Heart right ventricle (tissue), 16 donors: Measurements from ENCODE around the gene TBX1. TPM values are rescaled to one million over a fixed set of nuclear protein-coding genes. Genes with fewer than 3 reads are reported as not detected.

Experiments
- ATAC-seq, 8 donors: fragments of 200-7000 bp; cut with Tn5 transposase; one replicate each; pipeline ENCODE4 v1.9.1; 2020; ENCODE audit warnings: mild to moderate bottlenecking in 8 of 8, moderate library complexity in 8 of 8, moderate number of reproducible peaks in 1 of 8
- DNase-seq, 2 donors: peaks; one replicate each; pipeline ENCODE4 v3.0.0-alpha.2; 2020
- H3K27ac ChIP-seq, 10 donors: fragments of 200-600 bp; sonication (generic) in 2 of 10; one replicate each; pipeline versions ENCODE4 v1.5.0 to v1.8.0; 2020 to 2022; ENCODE audit warnings: mild to moderate bottlenecking in 3 of 10
- H3K27me3 ChIP-seq, 7 donors: fragments of 200-600 bp; one replicate each; pipeline ENCODE4 v1.8.0; 2021 to 2022; ENCODE audit warnings: mild to moderate bottlenecking in 2 of 7
- H3K36me3 ChIP-seq, 9 donors: fragments of 200-600 bp; sonication (generic) in 1 of 9; one replicate each; pipeline versions ENCODE4 v1.5.0 to v1.8.0; 2020 to 2022; ENCODE audit warnings: mild to moderate bottlenecking in 2 of 9
- H3K4me1 ChIP-seq, 9 donors: fragments of 200-600 bp; sonication (generic) in 1 of 9; one replicate each; pipeline versions ENCODE4 v1.5.0 to v1.8.0; 2020 to 2022; ENCODE audit warnings: mild to moderate bottlenecking in 4 of 9
- H3K4me3 ChIP-seq, 10 donors: fragments of 200-600 bp; sonication (generic) in 2 of 10; one replicate each; pipeline versions ENCODE4 v1.5.0 to v1.8.0; 2020 to 2022; ENCODE audit warnings: mild to moderate bottlenecking in 7 of 10, moderate library complexity in 2 of 10
- H3K9me3 ChIP-seq, 11 donors: fragments of 200-600 bp in 10 of 11; sonication (generic) in 2 of 11; one replicate each; pipeline versions ENCODE4 v1.5.0 to v1.8.0; 2013 to 2022; ENCODE audit warnings: mild to moderate bottlenecking in 2 of 11, control low read depth in 1 of 11, moderate library complexity in 1 of 11
- WGBS, 2 donors: extraction: QIAGEN DNeasy Blood & Tissue Kit; methylation state at CpG; one replicate each; pipeline ENCODE4 v1.1.7; 2013; ENCODE audit warnings: inconsistent platforms in 1 of 2; 5-methylcytosine and 5-hydroxymethylcytosine counted together
- intact Hi-C, 10 donors: fragments of 100-400 bp; cut with DNase I; formaldehyde crosslinking; loops; one replicate each; pipeline versions ENCODE4 v1.11.1 to v1.14.2; 2022
- polyA plus RNA-seq, 2 donors: library from polyadenylated mRNA; stranded (reverse); fragments of 200-250 nt; gene quantifications; one replicate each; pipeline ENCODE4 v1.2.3, GENCODE V29; 2013
- total RNA-seq, 10 donors: library from RNA; stranded (reverse); fragmentation: NEBNext Ultra II Directional in 3 of 10; extraction: Animal tissue kit (Norgen Biotek cat#: 25700) in 3 of 10; gene quantifications; one replicate each; pipeline versions ENCODE4 v1.2.1 to v1.2.4, GENCODE V29; 2021 to 2023
- TF ChIP-seq, protein P1 (sequence below), 9 donors: fragments of 200-600 bp; sonication (generic) in 2 of 9; IDR thresholded peaks; one replicate each; pipeline versions ENCODE4 v1.5.0 to v1.8.0; 2021 to 2022; ENCODE audit warnings: antibody characterized with exemption in 9 of 9, mild to moderate bottlenecking in 5 of 9, moderate library complexity in 1 of 9
- donor health status: Arrhythmogenic right ventricular cardiomyopathy.
- donor health status: ischemic (EF 13 %, LVEDD 7.1; RV severe dilation, severe dysfunction).
- donor health status: healthy with polysubstance abuse.
- donor health status: DM: no; HTN: yes; CAD: no.
- donor health status: DM: no; HTN: no; CAD: no.
- donor health status: ischemic (EF 25% LVEDD 6.9; RV normal size, moderate dysfunction).
- donor health status: ischemic (EF 25% LVEDD 5.7; RV mildly dilated, moderate dysfunction).
- donor health status: healthy.
- donor health status: DM: yes; HTN: yes; CAD: no.
- donor health status: Ischemic cardiomyopathy.
- donor health status: ischemic (EF 35%, LVEDD 5.7; RV mildly dilated, moderate dysfunction).
- donor health status: nonischemic (EF 11% LVEDD 7.7; RV severe dilation, severe dysfunction).
- donor health status: DM: yes; HTN: yes; CAD: no.
- donor health status: PGD.
- donor health status: ischemic (EF 29% LVEDD 5.4; RV normal size, mild dysfunction).
- donor health status: nonischemic (EF 23%, LVEDD 6.1; RV moderate dilation, normal function).

Gene TBX1
- total and polyA plus RNA-seq, 12 donors = 0.53 to 1.8 (median 0.98) TPM

DNA sequence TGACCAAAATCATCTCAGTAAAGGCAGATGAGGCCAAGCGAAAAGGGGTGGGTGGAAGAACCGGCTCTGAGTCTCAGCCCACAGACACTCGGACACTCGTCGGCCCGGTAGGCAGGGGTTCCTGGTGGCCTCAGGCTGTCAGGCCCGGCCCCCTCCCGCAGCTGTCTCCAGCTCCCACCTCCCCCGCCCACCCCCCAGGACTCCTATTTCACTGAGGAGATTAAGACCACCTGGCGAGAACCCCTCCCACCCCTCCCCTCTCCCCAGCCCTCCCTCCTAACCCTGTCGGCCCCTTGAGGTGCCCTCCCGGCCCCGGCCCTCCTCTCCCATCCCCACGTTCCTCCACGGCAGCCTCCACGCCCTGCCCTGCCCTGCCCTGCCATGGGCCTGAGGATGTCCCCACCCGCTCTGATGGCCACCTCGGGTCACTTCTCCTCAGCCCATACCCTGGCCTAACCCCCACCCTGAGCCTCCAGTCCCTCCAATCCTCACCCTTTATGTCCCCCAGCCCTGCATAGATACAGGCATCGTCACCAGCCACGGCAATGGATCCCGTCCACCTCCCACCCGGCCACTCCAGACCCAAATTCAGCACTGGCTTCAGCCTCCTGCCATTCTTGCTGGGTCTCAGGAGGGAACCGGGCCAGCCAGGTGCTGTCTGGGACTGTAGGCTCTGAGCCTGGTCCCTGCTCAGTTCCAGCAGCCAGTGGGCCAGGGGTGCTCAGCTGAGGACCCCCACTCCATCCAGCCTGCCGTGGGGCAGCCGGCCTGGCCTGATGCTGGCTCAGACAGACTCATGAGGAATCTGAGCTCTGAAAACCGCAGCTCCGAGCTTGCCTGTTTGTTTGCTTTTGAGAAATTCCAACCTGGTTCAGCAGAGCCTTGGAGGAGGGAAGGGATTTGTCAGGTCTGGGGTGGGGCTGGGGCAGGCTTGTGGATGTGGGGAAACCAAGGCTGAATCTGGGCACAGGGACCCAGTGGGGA, 9.8 kb upstream of the TBX1 start:
- H3K27me3 ChIP-seq = peaks cover 22 to 46% (median 33%) of the 10 kb centered on the region in 7 donors
- 72 to 78% methylated on average over 26 to 27 of the region's 27 CpGs for WGBS, 2 donors
- no peak for DNase-seq

DNA sequence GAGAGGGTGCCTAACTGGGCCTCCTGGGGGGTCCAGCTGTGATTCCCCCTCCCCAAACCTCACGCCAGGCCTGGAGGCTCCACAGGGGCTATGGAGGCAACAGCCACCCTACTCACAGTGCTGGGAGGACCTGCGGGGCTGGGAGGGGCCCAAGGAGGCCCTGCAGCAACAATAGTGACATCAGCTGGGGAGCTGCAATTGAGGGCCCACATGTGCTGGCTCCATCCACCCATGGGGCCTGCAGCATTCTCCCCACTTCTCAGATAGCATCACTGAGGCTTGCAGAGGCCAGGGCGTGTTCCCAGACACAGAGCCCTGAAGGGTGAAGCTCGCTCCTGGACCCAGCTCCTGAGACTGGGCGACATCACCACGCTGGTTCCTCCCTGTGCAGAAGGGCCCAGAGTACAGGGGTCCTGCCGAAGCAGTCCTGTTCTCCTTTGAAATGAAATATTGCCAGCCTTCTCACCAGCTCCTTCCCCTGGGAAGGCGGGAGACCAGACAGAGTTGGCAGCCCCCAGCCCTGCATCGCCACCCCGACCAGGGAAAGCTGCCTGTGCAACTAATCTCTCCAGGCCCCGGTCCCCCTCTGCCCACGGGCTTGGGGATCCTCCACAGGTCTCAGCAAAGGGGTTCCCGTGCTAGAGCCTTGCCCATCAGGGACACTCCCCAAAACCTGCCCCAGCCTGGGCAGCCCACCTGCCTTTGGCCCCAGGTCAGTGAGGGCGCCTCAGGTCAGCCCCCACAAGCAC, 8.9 kb upstream of the TBX1 start:
- intact Hi-C loops = loop anchor here in 2 of 10 donors (10.0 kb wide), 2 partner anchors 53 to 93 kb away; no protein-coding TSS in a partner anchor
- peaks cover 31 to 55% (median 42%) of the 10 kb centered on the region in 7 donors for H3K27me3 ChIP-seq
- no peaks in the 10 kb centered on the region for H3K36me3 ChIP-seq
- no peak overlapping the region for H3K4me3 ChIP-seq
- DNase-seq (no peak), ATAC-seq (no peak)
- H3K27ac ChIP-seq = no peak overlapping the region
- TF ChIP-seq, protein P1, sequence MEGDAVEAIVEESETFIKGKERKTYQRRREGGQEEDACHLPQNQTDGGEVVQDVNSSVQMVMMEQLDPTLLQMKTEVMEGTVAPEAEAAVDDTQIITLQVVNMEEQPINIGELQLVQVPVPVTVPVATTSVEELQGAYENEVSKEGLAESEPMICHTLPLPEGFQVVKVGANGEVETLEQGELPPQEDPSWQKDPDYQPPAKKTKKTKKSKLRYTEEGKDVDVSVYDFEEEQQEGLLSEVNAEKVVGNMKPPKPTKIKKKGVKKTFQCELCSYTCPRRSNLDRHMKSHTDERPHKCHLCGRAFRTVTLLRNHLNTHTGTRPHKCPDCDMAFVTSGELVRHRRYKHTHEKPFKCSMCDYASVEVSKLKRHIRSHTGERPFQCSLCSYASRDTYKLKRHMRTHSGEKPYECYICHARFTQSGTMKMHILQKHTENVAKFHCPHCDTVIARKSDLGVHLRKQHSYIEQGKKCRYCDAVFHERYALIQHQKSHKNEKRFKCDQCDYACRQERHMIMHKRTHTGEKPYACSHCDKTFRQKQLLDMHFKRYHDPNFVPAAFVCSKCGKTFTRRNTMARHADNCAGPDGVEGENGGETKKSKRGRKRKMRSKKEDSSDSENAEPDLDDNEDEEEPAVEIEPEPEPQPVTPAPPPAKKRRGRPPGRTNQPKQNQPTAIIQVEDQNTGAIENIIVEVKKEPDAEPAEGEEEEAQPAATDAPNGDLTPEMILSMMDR (IDR thresholded peaks at IDR 0.05) = no peak
- H3K9me3 ChIP-seq = no peaks in the 10 kb centered on the region
- WGBS, 2 donors = 92 to 95% methylated on average over 14 of the region's 14 CpGs
- H3K4me1 ChIP-seq = peaks cover 5 to 20% (median 16%) of the 10 kb centered on the region in 9 donors

More for the DNA sequence above, 9.8 kb upstream of the TBX1 start:
- TF ChIP-seq, protein P1 (IDR thresholded peaks at IDR 0.05) = no peak
- no peak overlapping the region for H3K27ac ChIP-seq
- no peaks in the 10 kb centered on the region for H3K9me3 ChIP-seq
- H3K4me3 ChIP-seq = no peak overlapping the region
- H3K36me3 ChIP-seq = no peaks in the 10 kb centered on the region
- ATAC-seq = no peak
- intact Hi-C loops = loop anchor here in 2 of 10 donors (10.0 kb wide), 2 partner anchors 54 to 94 kb away; no protein-coding TSS in a partner anchor
- H3K4me1 ChIP-seq = peaks cover 3 to 16% (median 10%) of the 10 kb centered on the region in 9 donors

DNA sequence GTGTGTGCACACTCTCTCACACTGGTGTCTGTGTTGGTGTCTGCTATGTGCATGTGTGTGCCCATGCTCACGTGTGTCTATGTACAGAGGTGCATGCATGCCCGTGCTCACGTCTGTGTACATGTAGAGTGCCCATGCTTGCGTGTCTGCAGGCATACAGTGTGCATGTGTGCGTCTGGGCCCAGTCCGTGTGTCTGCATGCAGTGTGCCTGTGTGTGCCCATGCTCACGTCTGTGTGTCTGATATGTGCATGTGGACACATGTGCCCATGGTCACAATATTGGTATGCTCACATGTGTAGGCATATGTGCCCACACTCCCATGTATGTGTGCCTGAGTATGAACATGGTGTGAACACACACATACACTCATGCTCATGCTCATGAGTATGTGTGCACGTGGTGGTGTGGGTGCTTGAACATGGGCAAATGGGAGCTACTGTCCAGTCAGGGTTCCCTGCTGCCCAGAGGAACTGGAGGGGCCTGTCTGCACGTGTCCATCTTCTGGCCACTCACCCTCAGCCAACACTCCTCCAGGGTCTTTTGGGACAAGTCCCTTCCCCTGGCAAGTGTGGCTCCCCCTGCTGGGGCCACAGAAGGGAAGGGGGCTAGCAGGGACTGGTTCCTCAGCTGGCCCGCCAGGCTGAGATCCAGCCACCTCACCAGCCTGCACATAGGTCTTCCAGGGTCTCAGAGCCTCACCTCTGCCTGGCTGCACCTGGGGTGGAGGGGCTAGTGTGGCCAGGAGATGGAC, 7.3 kb upstream of the TBX1 start:
- Histone ChIP-seq H3K36me3 (no peaks in the 10 kb centered on the region), H3K27me3 (peaks cover 39 to 71% (median 58%) of the 10 kb centered on the region in 7 donors), H3K9me3 (no peaks in the 10 kb centered on the region), H3K4me3 (no peak overlapping the region), H3K4me1 (peaks cover 5 to 27% (median 22%) of the 10 kb centered on the region in 9 donors), H3K27ac (no peak overlapping the region)
- TF ChIP-seq, protein P1 (IDR thresholded peaks at IDR 0.05) = no peak
- intact Hi-C loops = loop anchor here in 2 of 10 donors (10.0 kb wide), 2 partner anchors 52 to 92 kb away; no protein-coding TSS in a partner anchor
- ATAC-seq (no peak), DNase-seq (no peak)
- 86% methylated on average over 10 of the region's 10 CpGs for WGBS, 2 donors
